HL-60 (cell line): ENCODE data around the gene AMMECR1.

ENCODE experiments used
- DNase-seq, 2 experiments: peaks; one replicate each; pipeline ENCODE4 v3.0.0-alpha.2; 2010 to 2020; ENCODE audit warnings: low read depth in 1 of 2, low spot score in 1 of 2
- H3K27ac ChIP-seq: fragments of 250-450 bp; sonication (Bioruptor Pico); replicated peaks from 2 replicates; pipeline ENCODE4 v1.5.1; 2020; ENCODE audit warnings: mild to moderate bottlenecking, moderate library complexity
- H3K27me3 ChIP-seq: fragments of 250-450 bp; sonication (Bioruptor Pico); 2 replicates; pipeline ENCODE4 v1.5.1; 2021; ENCODE audit warnings: mild to moderate bottlenecking, moderate library complexity; ENCODE audit not compliant: insufficient read depth, poor library complexity, severe bottlenecking
- H3K4me3 ChIP-seq: replicated peaks from 2 replicates; pipeline ENCODE4 v1.5.1; 2011; ENCODE audit warnings: mild to moderate bottlenecking, control low read depth, low read length; ENCODE audit not compliant: insufficient read depth
- CTCF ChIP-seq: IDR thresholded peaks from one replicate; pipeline ENCODE4 v1.5.1; 2011; ENCODE audit warnings: low read length, control low read depth, inconsistent platforms; ENCODE audit not compliant: insufficient read depth
- GABPA ChIP-seq: IDR thresholded peaks from 2 replicates; pipeline ENCODE4 v1.6.1; 2012; ENCODE audit warnings: low read depth
- POLR2AphosphoS5 ChIP-seq: IDR thresholded peaks from 2 replicates; pipeline ENCODE4 v1.6.1; 2012; ENCODE audit warnings: low read depth
- SPI1 ChIP-seq: IDR thresholded peaks from 2 replicates; pipeline ENCODE4 v1.6.1; 2012; ENCODE audit warnings: low read depth, mild to moderate bottlenecking, borderline replicate concordance
- TF ChIP-seq, protein P1 (sequence below): IDR thresholded peaks from 2 replicates; pipeline ENCODE4 v1.6.1; 2012; ENCODE audit warnings: low read depth; ENCODE audit not compliant: insufficient replicate concordance

AMMECR1 gene

DNA sequence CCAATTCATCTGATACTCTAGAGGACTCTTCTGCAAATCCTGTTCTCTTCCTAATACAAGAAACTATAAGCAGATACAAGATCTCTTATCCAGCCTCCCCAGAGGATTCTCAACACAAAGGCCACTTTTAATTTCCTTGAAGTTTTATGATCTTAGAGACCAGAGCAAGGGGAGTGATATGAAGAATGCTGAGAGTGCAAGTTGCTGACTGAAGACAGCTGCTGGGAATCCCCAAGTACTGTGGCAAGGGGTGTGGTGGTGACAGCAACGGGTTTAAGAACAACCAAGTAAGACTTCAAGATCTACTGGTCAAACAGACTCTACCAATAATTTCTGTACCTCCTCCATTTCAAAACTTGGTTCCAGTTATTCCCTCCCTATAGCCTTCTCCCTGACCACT lies 7.0 kb downstream of the AMMECR1 start:
- no peaks in the 10 kb centered on the region for H3K27me3 ChIP-seq
- no peak overlapping the region for H3K4me3 ChIP-seq
- TF ChIP-seq, protein P1, sequence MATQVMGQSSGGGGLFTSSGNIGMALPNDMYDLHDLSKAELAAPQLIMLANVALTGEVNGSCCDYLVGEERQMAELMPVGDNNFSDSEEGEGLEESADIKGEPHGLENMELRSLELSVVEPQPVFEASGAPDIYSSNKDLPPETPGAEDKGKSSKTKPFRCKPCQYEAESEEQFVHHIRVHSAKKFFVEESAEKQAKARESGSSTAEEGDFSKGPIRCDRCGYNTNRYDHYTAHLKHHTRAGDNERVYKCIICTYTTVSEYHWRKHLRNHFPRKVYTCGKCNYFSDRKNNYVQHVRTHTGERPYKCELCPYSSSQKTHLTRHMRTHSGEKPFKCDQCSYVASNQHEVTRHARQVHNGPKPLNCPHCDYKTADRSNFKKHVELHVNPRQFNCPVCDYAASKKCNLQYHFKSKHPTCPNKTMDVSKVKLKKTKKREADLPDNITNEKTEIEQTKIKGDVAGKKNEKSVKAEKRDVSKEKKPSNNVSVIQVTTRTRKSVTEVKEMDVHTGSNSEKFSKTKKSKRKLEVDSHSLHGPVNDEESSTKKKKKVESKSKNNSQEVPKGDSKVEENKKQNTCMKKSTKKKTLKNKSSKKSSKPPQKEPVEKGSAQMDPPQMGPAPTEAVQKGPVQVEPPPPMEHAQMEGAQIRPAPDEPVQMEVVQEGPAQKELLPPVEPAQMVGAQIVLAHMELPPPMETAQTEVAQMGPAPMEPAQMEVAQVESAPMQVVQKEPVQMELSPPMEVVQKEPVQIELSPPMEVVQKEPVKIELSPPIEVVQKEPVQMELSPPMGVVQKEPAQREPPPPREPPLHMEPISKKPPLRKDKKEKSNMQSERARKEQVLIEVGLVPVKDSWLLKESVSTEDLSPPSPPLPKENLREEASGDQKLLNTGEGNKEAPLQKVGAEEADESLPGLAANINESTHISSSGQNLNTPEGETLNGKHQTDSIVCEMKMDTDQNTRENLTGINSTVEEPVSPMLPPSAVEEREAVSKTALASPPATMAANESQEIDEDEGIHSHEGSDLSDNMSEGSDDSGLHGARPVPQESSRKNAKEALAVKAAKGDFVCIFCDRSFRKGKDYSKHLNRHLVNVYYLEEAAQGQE, result no peak
- TF ChIP-seq SPI1 (no peak), GABPA (no peak), CTCF (no peak), POLR2AphosphoS5 (no peak)
- H3K27ac ChIP-seq, result no peak overlapping the region
- no peak for DNase-seq

- Histone ChIP-seq H3K27ac (no peak overlapping the region), H3K27me3 (no peaks in the 10 kb centered on the region), H3K4me3 (no peak overlapping the region)
- DNase-seq, result no peak
- TF ChIP-seq CTCF (no peak), SPI1 (no peak), GABPA (no peak), POLR2AphosphoS5 (no peak)
- TF ChIP-seq, protein P1, result no peak
Measured at GRCh38 chrX:110310000-110310790, 7.7 kb downstream of the AMMECR1 start.

- no peak for TF ChIP-seq POLR2AphosphoS5
- no peak for TF ChIP-seq CTCF
- TF ChIP-seq GABPA, result no peak
- TF ChIP-seq SPI1, result no peak
- TF ChIP-seq, protein P1, result no peak
- no peaks in the 10 kb centered on the region for H3K27me3 ChIP-seq
- no peak for DNase-seq
- H3K4me3 ChIP-seq, result no peak overlapping the region
- H3K27ac ChIP-seq, result no peak overlapping the region
Measured at GRCh38 chrX:110308220-110308619, 9.7 kb downstream of the AMMECR1 start.
